ENCODE data around the gene CTNNA1.

The CTNNA1 gene

GRCh38 chr5:138972836-138973235 lies 219.6 kb downstream of the CTNNA1 start:
- DNase-seq: no peak

- peak; percentile 42 for DNase-seq
These were observed 221.2 kb downstream of the CTNNA1 start for GRCh38 chr5:138974227-138975063.

- DNase-seq: peak; percentile 46
These were observed 222.0 kb downstream of the CTNNA1 start for GRCh38 chr5:138975098-138975847.

GRCh38 chr5:138978080-138978479 lies 224.9 kb downstream of the CTNNA1 start:
- no peak for DNase-seq

GRCh38 chr5:138978581-138978980 lies 225.4 kb downstream of the CTNNA1 start:
- DNase-seq: no peak

GRCh38 chr5:138979684-138980280 lies 226.6 kb downstream of the CTNNA1 start:
- DNase-seq: no peak

GRCh38 chr5:138980441-138980840 lies 227.2 kb downstream of the CTNNA1 start:
- no peak for DNase-seq

GRCh38 chr5:138981131-138981530 lies 227.9 kb downstream of the CTNNA1 start:
- DNase-seq: no peak

GRCh38 chr5:138981586-138981985 lies 228.4 kb downstream of the CTNNA1 start:
- no peak for DNase-seq

GRCh38 chr5:138983984-138984383 lies 230.8 kb downstream of the CTNNA1 start:
- DNase-seq: no peak
